GM12878 (cell line): ENCODE measurements around the gene COL24A1. TPM values are rescaled to one million over a fixed set of nuclear protein-coding genes. Genes with fewer than 3 reads are reported as not detected.

Experiments
- ATAC-seq: fragments of 200-7000 bp; cut with Tn5 transposase; 3 replicates; pipeline ENCODE4 v1.9.1; 2020; ENCODE audit warnings: mild to moderate bottlenecking, moderate library complexity
- BruUV-seq: library from RNA; stranded (reverse); fragments of 400-500 nt; replicated peaks from 2 replicates; lab custom pipeline; 2021; lab: Mats Ljungman, UMichigan
- CTCF ChIA-PET: fragments of 300-600 bp; sonication (Branson Sonifier 250); formaldehyde crosslinking; extraction: SDS; loops from one replicate; lab custom pipeline; 2021; ENCODE audit warnings: inconsistent platforms; lab: Yijun Ruan, JAX
- POLR2A ChIA-PET: fragments of 350-600 bp; formaldehyde crosslinking; extraction: SDS; loops from one replicate; lab custom pipeline; 2021; ENCODE audit warnings: inconsistent platforms; lab: Charles Lee
- RAD21 ChIA-PET: fragments of 300-600 bp; sonication (Branson Sonifier 250); formaldehyde crosslinking; loops from one replicate; lab custom pipeline; 2023; ENCODE audit warnings: antibody characterized with exemption; ENCODE audit not compliant: unreplicated experiment; lab: Charles Lee
- SMC1A ChIA-PET: fragments of 300-600 bp; sonication (Branson Sonifier 250); formaldehyde crosslinking; loops from one replicate; lab custom pipeline; 2023; ENCODE audit not compliant: unreplicated experiment, uncharacterized antibody; lab: Charles Lee
- DNase-seq: peaks from one replicate; pipeline ENCODE4 v3.0.0-alpha.2; 2011; ENCODE audit warnings: low read depth, low spot score
- FAIRE-seq: peaks from 3 replicates; lab custom pipeline; 2011; peaks lifted over from hg19 to GRCh38; lab: Jason Lieb, UNC
- H2AFZ ChIP-seq: 2 replicates; pipeline ENCODE4 v1.6.0; 2011; ENCODE audit warnings: low read depth, low read length, control low read depth; ENCODE audit not compliant: control insufficient read depth
- H3K27ac ChIP-seq: 2 replicates; pipeline ENCODE4 v1.5.1; 2011; ENCODE audit warnings: control low read depth; ENCODE audit not compliant: control insufficient read depth, insufficient read depth
- H3K27me3 ChIP-seq, 2 experiments: replicated peaks in 1 of 2; 2 replicates each; pipeline versions ENCODE4 v1.6.0 to v1.6.1; 2011; ENCODE audit warnings: low read length in 1 of 2; ENCODE audit not compliant: control insufficient read depth in 2 of 2, insufficient read depth in 2 of 2
- H3K36me3 ChIP-seq, 2 experiments: 2 replicates each; pipeline ENCODE4 v1.5.1; 2011; ENCODE audit warnings: low read length in 1 of 2; ENCODE audit not compliant: control insufficient read depth in 2 of 2, insufficient read depth in 2 of 2
- H3K4me1 ChIP-seq: 2 replicates; pipeline ENCODE4 v1.6.1; 2011; ENCODE audit warnings: mild to moderate bottlenecking, low read length, moderate library complexity, mixed read lengths; ENCODE audit not compliant: control insufficient read depth, insufficient read depth
- H3K4me2 ChIP-seq: 2 replicates; pipeline ENCODE4 v1.6.0; 2011; ENCODE audit warnings: control low read depth; ENCODE audit not compliant: control insufficient read depth, insufficient read depth
- H3K4me3 ChIP-seq: fragments of 200-600 bp; sonication (generic); 2 replicates; pipeline ENCODE4 v1.5.1; 2016
- H3K79me2 ChIP-seq: 2 replicates; pipeline ENCODE4 v1.6.0; 2011; ENCODE audit warnings: low read length; ENCODE audit not compliant: control insufficient read depth, insufficient read depth
- H3K9ac ChIP-seq: 2 replicates; pipeline ENCODE4 v1.8.0; 2011; ENCODE audit warnings: low read length, control low read depth, mixed read lengths; ENCODE audit not compliant: control insufficient read depth, insufficient read depth
- H3K9me3 ChIP-seq: replicated peaks from 3 replicates; pipeline ENCODE4 v1.5.1; 2011; ENCODE audit warnings: mild to moderate bottlenecking, low read length; ENCODE audit not compliant: control insufficient read depth, insufficient read depth
- H4K20me1 ChIP-seq: 2 replicates; pipeline ENCODE4 v1.6.0; 2011; ENCODE audit not compliant: control insufficient read depth, insufficient read depth
- NFYA ChIP-seq: IDR thresholded peaks from 2 replicates; pipeline ENCODE4 v1.6.1; 2011; ENCODE audit warnings: low read depth, mild to moderate bottlenecking, low read length, improper control_type of control experiment, borderline replicate concordance
- TCF3 ChIP-seq: IDR thresholded peaks from 2 replicates; pipeline ENCODE4 v1.6.1; 2012; ENCODE audit warnings: low read depth, mild to moderate bottlenecking, low read length, borderline replicate concordance; ENCODE audit not compliant: insufficient read depth
- WGBS: methylation state at CpG from one replicate; pipeline ENCODE4 v1.1.6; 2016; ENCODE audit warnings: low lambda C conversion rate; ENCODE audit not compliant: insufficient replicate concordance, insufficient coverage; ENCODE audit errors: missing lambda C conversion rate; 5-methylcytosine and 5-hydroxymethylcytosine counted together
- in situ Hi-C: fragments of 300-500 bp; cut with MboI; formaldehyde crosslinking; loops from 9 replicates; pipeline ENCODE4 v1.14.3; 2018; ENCODE audit warnings: mixed read lengths
- intact Hi-C: fragments of 100-400 bp; cut with micrococcal nuclease; formaldehyde crosslinking; loops from one replicate; pipeline ENCODE4 v1.14.2; 2022; ENCODE audit not compliant: unreplicated experiment
- polyA plus RNA-seq, 11 experiments: library from polyadenylated mRNA; depleted of rRNA in 4 of 11; unstranded in 6 of 11; stranded (reverse) in 5 of 11; fragments of >200 nt; fragmentation: Nextera tagmentation in 4 of 11; fragmentation: Illumina TruSeq in 1 of 11; extraction: Ambion mirVana in 4 of 11; extraction: Trizol in 1 of 11; gene quantifications; 1 replicate in 1 of 11; 2 replicates in 10 of 11; pipeline versions ENCODE4 v1.2.1 to v1.2.3, GENCODE V29; 2011 to 2016; ENCODE audit warnings: inconsistent platforms in 2 of 11, missing spikeins in 2 of 11, low read depth in 1 of 11
- total RNA-seq, 4 experiments: library from RNA; depleted of rRNA in 3 of 4; stranded (reverse); fragments of >200 nt in 3 of 4; fragmentation: Illumina TruSeq in 1 of 4; extraction: Trizol in 1 of 4; gene quantifications; 2 replicates each; pipeline versions ENCODE4 v1.2.1 to v1.2.3, GENCODE V29; 2013 to 2021
- TF ChIP-seq, protein P1 (sequence below): fragments of 450-650 bp; formaldehyde crosslinking; IDR thresholded peaks from 2 replicates; pipeline ENCODE4 v1.5.0; 2022; ENCODE audit warnings: mild to moderate bottlenecking, missing genetic modification characterization

COL24A1 gene
- total and polyA plus RNA-seq, 10 of the 15 experiments (the other 5 are each of a cell fraction or from before 2014, with no cell fraction given) = 0.19 to 4.1 (median 2.0) TPM

GRCh38 chr1:85746777-85747176 lies 409.8 kb downstream of the COL24A1 start (continued):
- no peak for TF ChIP-seq NFYA

GRCh38 chr1:85743814-85744213 lies 412.8 kb downstream of the COL24A1 start:
- Histone ChIP-seq H3K79me2 (no peaks in the 10 kb centered on the region), H3K4me1 (no peaks in the 10 kb centered on the region), H3K4me3 (no peak overlapping the region), H3K9ac (no peak overlapping the region), H3K9me3 (no peaks in the 10 kb centered on the region), H3K27me3 (no peaks in the 10 kb centered on the region), H3K4me2 (no peak overlapping the region), H2AFZ (no peak overlapping the region), H3K36me3 (no peaks in the 10 kb centered on the region), H3K27ac (no peak overlapping the region), H4K20me1 (no peaks in the 10 kb centered on the region)
- ChIA-PET POLR2A (no interaction called here), RAD21 (no interaction called here), SMC1A (no interaction called here), CTCF (interaction anchor here (0.8 kb wide), 1 partner anchor 238 kb away, joined by 3 read pairs; no protein-coding TSS in a partner anchor)
- DNase-seq (no peak), ATAC-seq (no peak), FAIRE-seq (no peak)
- in situ Hi-C loops (no loop called here), intact Hi-C loops (no loop called here)
- WGBS = 52% methylated on average over 3 of the region's 3 CpGs
- no TSS peak for BruUV-seq
- TF ChIP-seq, protein P1, sequence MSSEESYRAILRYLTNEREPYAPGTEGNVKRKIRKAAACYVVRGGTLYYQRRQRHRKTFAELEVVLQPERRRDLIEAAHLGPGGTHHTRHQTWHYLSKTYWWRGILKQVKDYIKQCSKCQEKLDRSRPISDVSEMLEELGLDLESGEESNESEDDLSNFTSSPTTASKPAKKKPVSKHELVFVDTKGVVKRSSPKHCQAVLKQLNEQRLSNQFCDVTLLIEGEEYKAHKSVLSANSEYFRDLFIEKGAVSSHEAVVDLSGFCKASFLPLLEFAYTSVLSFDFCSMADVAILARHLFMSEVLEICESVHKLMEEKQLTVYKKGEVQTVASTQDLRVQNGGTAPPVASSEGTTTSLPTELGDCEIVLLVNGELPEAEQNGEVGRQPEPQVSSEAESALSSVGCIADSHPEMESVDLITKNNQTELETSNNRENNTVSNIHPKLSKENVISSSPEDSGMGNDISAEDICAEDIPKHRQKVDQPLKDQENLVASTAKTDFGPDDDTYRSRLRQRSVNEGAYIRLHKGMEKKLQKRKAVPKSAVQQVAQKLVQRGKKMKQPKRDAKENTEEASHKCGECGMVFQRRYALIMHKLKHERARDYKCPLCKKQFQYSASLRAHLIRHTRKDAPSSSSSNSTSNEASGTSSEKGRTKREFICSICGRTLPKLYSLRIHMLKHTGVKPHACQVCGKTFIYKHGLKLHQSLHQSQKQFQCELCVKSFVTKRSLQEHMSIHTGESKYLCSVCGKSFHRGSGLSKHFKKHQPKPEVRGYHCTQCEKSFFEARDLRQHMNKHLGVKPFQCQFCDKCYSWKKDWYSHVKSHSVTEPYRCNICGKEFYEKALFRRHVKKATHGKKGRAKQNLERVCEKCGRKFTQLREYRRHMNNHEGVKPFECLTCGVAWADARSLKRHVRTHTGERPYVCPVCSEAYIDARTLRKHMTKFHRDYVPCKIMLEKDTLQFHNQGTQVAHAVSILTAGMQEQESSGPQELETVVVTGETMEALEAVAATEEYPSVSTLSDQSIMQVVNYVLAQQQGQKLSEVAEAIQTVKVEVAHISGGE (CRISPR knock-in tag) = no peak
- TF ChIP-seq TCF3 = no peak
